ENCODE data around the gene LTB4R.

Gene LTB4R

DNA sequence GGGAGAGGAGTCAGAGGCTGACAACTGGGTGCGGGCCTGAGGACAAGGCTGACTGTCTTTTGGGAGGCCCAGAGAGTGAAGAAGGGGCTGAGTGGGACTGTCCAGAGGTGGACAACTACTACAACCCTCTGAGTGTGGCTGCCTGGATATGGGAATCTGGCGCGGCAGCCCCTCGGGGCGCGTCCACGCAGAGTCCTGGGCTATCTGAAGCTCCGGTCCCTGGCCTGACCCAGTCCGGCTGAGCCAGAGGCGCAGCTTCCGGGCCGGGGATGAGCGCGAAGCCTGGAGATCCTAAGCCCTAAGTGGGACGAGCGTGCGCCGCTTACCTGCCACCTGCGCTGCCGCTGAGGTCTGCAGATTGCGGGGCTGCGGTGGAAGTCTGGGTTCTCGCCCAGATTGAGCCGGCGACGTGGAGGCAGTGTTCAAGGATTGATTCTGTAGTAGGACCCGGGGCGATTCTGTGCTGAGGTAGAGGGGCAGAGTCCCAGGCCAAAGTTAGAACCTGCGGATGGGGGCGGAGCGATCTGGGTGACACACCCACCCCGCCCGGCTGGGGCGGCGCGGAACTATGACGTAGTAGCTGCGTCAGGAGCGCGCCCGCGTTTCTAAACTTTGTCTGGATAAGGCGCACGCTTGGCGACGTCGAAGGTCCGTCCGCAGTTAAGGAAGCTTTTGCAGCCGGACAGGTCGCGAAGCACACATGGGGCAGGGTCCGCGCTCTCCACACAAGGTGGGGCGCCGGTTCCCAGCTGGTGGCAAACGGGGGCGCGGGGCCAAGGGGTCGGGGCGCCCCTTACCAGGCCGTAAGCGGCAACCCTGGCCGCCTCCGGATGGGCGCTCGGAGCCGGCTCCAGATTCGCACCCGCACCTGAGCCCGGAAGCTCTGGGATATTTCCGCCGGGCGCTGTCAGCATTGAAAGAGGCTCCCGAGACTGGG, 11.8 kb upstream of the LTB4R start, which contains the start of the genes DHRS1 and NOP9:
Gene DHRS1 (minus strand): TSS at position 526 of the 937 bp plus-strand sequence. CDS start 674 bp downstream, outside the sequence.
Gene NOP9 (plus strand): TSS at position 596 of the 937 bp plus-strand sequence. CDS start 105 bp downstream, at position 701.
- no peaks in the 10 kb centered on the region for H3K27me3 ChIP-seq (ENCODE audit: insufficient read depth, low read depth, severe bottlenecking)
- peak; percentile 88 for DNase-seq
- no peaks in the 10 kb centered on the region for H3K9me3 ChIP-seq (ENCODE audit: severe bottlenecking)
- peaks cover 48% of the 10 kb centered on the region for H3K36me3 ChIP-seq
- TF ChIP-seq, protein P1, sequence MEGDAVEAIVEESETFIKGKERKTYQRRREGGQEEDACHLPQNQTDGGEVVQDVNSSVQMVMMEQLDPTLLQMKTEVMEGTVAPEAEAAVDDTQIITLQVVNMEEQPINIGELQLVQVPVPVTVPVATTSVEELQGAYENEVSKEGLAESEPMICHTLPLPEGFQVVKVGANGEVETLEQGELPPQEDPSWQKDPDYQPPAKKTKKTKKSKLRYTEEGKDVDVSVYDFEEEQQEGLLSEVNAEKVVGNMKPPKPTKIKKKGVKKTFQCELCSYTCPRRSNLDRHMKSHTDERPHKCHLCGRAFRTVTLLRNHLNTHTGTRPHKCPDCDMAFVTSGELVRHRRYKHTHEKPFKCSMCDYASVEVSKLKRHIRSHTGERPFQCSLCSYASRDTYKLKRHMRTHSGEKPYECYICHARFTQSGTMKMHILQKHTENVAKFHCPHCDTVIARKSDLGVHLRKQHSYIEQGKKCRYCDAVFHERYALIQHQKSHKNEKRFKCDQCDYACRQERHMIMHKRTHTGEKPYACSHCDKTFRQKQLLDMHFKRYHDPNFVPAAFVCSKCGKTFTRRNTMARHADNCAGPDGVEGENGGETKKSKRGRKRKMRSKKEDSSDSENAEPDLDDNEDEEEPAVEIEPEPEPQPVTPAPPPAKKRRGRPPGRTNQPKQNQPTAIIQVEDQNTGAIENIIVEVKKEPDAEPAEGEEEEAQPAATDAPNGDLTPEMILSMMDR (IDR thresholded peaks at IDR 0.05; ENCODE audit: low read depth, low read length), result no peak
- peak within 1 kb of the TSS; percentile 67 for H3K27ac ChIP-seq
- peak within 1 kb of the TSS; percentile 94 for H3K4me3 ChIP-seq (ENCODE audit: low read depth, low read length)

DNA sequence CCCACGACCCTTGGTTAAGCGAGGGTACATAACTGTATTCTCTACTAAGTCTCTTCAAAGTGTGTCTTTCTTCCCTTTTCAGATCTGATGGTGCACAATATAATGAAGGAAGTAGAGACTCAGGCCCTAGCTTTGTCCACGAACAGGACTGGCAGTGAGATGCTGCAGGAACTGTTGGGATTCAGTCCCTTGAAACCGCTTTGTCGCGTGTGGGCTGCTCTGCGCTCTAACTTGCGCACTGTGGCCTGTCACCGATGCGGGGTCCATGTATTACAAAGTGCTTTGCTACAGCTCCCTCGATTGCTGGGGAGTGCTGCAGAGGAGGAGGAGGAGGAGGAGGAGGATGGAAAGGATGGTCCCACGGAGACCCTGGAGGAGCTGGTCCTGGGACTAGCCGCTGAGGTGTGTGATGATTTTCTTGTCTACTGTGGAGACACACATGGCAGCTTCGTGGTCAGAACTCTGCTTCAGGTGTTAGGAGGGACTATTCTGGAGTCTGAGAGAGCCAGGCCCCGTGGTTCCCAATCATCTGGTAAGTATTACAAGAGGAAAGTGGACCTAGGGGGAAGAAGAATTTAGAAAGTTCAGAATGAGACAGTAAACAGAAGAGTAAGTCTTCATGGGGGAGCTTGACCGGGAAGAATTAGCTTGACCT, 10.8 kb upstream of the LTB4R start:
- Histone ChIP-seq H3K27me3 (ENCODE audit: insufficient read depth, low read depth, severe bottlenecking) (no peaks in the 10 kb centered on the region), H3K4me3 (ENCODE audit: low read depth, low read length) (peak overlapping the region; percentile 94), H3K9me3 (ENCODE audit: severe bottlenecking) (no peaks in the 10 kb centered on the region), H3K27ac (peak overlapping the region; percentile 67), H3K36me3 (peaks cover 56% of the 10 kb centered on the region)
- TF ChIP-seq, protein P1 (IDR thresholded peaks at IDR 0.05; ENCODE audit: low read depth, low read length), result no peak
- DNase-seq, result no peak

DNA sequence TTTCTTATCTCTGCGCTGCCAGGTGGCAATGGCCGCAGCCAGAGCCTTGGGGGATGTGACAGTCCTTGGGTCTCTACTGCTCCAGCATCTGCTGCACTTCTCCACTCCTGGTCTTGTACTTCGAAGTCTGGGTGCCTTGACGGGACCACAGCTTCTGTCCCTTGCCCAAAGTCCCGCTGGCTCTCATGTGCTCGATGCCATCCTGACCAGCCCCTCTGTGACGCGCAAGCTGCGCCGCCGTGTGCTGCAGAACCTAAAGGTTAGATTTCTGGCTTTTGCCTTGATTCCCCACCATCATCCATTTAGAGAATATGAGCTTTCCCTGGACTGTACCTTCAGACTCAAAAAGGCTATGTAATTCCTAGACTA, 7.3 kb upstream of the LTB4R start:
- Histone ChIP-seq H3K27me3 (ENCODE audit: insufficient read depth, low read depth, severe bottlenecking) (no peaks in the 10 kb centered on the region), H3K36me3 (peaks cover 59% of the 10 kb centered on the region), H3K27ac (no peak overlapping the region), H3K4me3 (ENCODE audit: low read depth, low read length) (no peak overlapping the region), H3K9me3 (ENCODE audit: severe bottlenecking) (no peaks in the 10 kb centered on the region)
- DNase-seq, result no peak
- TF ChIP-seq, protein P1 (IDR thresholded peaks at IDR 0.05; ENCODE audit: low read depth, low read length), result no peak

DNA sequence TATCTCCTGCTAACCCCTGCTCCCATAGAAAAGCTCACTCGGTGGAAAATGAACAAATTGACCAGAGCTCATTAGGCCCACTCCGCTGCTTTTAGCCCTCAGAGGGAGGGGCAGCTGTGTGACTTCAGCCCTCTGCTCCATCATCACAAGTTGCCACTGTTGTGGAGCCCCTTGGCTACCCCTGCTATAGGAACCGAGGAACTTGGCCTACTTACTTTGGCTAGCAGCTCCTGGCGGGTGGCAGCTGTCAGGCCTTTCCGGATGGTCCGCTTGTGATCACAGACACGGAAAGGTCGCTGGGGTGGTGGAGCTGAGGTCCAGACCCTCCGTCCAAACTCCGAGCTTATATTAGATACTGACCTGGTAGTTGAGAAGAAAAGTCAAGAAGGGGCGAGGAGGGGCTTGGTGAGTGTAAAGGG, 4.1 kb upstream of the LTB4R start:
- Histone ChIP-seq H3K4me3 (ENCODE audit: low read depth, low read length) (no peak overlapping the region), H3K27me3 (ENCODE audit: insufficient read depth, low read depth, severe bottlenecking) (no peaks in the 10 kb centered on the region), H3K9me3 (ENCODE audit: severe bottlenecking) (no peaks in the 10 kb centered on the region), H3K27ac (no peak overlapping the region), H3K36me3 (peaks cover 52% of the 10 kb centered on the region)
- TF ChIP-seq, protein P1 (IDR thresholded peaks at IDR 0.05; ENCODE audit: low read depth, low read length), result no peak
- no peak for DNase-seq

DNA sequence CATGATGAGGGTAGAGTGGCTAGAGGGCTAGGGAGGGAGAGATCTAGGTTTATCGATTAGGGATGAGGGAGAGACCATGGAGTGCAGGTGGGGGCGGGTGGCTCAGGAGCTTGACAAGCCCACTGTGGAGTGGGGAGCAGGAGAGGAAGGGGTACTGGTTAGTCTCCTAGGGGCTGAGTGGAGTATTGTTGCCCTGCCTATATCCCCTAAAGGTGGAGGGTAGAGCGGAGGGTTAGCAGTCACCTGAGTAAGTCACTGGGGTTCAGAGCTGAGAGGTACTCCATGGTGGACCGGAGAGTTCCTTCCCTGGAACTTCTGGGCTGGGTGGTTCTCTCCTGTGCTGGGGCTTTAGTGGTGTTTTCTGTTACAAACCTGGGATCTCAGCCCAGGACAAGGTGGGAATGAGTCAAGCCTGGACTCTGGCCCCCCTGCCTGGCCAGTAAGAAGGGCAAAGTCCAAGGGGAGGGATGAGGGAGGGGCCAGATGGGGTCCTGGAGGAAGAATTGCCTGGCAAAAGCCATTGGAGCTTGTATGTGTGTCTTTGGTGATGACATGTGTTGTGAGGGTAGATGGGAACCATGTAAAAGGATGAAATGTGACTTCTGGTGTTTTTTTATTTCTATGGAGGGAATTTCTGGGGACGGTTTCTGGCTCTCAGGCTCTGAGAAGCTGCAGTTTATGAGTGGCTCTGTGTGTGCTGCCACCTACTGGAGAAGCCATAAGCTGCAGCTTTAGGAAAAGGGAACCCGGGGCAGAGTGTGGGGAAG, 3.5 kb upstream of the LTB4R start, which contains the start of gene CIDEB:
Gene CIDEB (minus strand): TSS at position 403 of the 767 bp plus-strand sequence. CDS start 119 bp downstream, at position 284.
- Histone ChIP-seq H3K27ac (no peak within 1 kb of the TSS), H3K27me3 (ENCODE audit: insufficient read depth, low read depth, severe bottlenecking) (no peaks in the 10 kb centered on the region), H3K36me3 (peaks cover 46% of the 10 kb centered on the region), H3K9me3 (ENCODE audit: severe bottlenecking) (no peaks in the 10 kb centered on the region), H3K4me3 (ENCODE audit: low read depth, low read length) (no peak within 1 kb of the TSS)
- peak; percentile 59 for DNase-seq
- TF ChIP-seq, protein P1 (IDR thresholded peaks at IDR 0.05; ENCODE audit: low read depth, low read length), result peak; percentile 80

Data from WERI-Rb-1 (cell line).